Caco-2 (cell line): Measurements from ENCODE around the gene DHRS13. TPM values are rescaled to one million over a fixed set of nuclear protein-coding genes. Genes with fewer than 3 reads are reported as not detected.
A peak's percentile ranks its signal among the peaks of the same experiment; 100 is the strongest.

Source experiments
- BruUV-seq: library from RNA; stranded (reverse); fragments of 400-500 nt; replicated peaks from 2 replicates; lab custom pipeline; 2021; lab: Mats Ljungman, UMichigan
- CTCF ChIA-PET: fragments of 300-600 bp; sonication (Branson Sonifier 250); formaldehyde crosslinking; loops from one replicate; lab custom pipeline; 2022; ENCODE audit warnings: antibody characterized with exemption; lab: Charles Lee
- POLR2A ChIA-PET: fragments of 300-600 bp; sonication (Branson Sonifier 250); formaldehyde crosslinking; loops from one replicate; lab custom pipeline; 2022; ENCODE audit warnings: antibody characterized with exemption; lab: Charles Lee
- DNase-seq, 2 experiments: peaks; one replicate each; pipeline versions ENCODE4 v3.0.0 to v3.0.0-alpha.2; 2020 to 2022
- H3K27me3 ChIP-seq: replicated peaks from 2 replicates; pipeline ENCODE4 v1.6.0; 2011; ENCODE audit warnings: low read length; ENCODE audit not compliant: control insufficient read depth, insufficient read depth
- H3K36me3 ChIP-seq: 2 replicates; pipeline ENCODE4 v1.5.1; 2011; ENCODE audit warnings: low read length; ENCODE audit not compliant: control insufficient read depth, insufficient read depth
- H3K4me1 ChIP-seq: fragments of 250-450 bp; sonication (Bioruptor Pico); 2 replicates; pipeline ENCODE4 v1.5.1; 2020; ENCODE audit warnings: mild to moderate bottlenecking
- H3K4me3 ChIP-seq: 2 replicates; pipeline ENCODE4 v1.5.1; 2011; ENCODE audit warnings: low read depth, mild to moderate bottlenecking, control low read depth, low read length
- H3K9me3 ChIP-seq: fragments of 250-450 bp; sonication (Bioruptor Pico); 2 replicates; pipeline ENCODE4 v1.5.1; 2020; ENCODE audit warnings: mild to moderate bottlenecking, moderate library complexity
- H3K27ac Mint-ChIP-seq: one replicate; pipeline ENCODE4 v1.8.0; 2022; ENCODE audit warnings: mixed read lengths; ENCODE audit not compliant: unreplicated experiment
- H3K27me3 Mint-ChIP-seq: one replicate; pipeline ENCODE4 v1.8.0; 2022; ENCODE audit warnings: mixed read lengths; ENCODE audit not compliant: insufficient read depth, unreplicated experiment
- H3K36me3 Mint-ChIP-seq: one replicate; pipeline ENCODE4 v1.8.0; 2022; ENCODE audit warnings: mild to moderate bottlenecking, mixed read lengths; ENCODE audit not compliant: insufficient read depth, unreplicated experiment
- H3K4me1 Mint-ChIP-seq: one replicate; pipeline ENCODE4 v1.8.0; 2022; ENCODE audit warnings: low read depth, mixed read lengths; ENCODE audit not compliant: unreplicated experiment
- H3K4me3 Mint-ChIP-seq: one replicate; pipeline ENCODE4 v1.8.0; 2022; ENCODE audit warnings: mild to moderate bottlenecking, moderate library complexity, mixed read lengths; ENCODE audit not compliant: unreplicated experiment
- H3K9me3 Mint-ChIP-seq: one replicate; pipeline ENCODE4 v1.8.0; 2022; ENCODE audit warnings: mixed read lengths; ENCODE audit not compliant: unreplicated experiment
- intact Hi-C: fragments of 100-400 bp; cut with micrococcal nuclease; formaldehyde crosslinking; loops from one replicate; pipeline ENCODE4 v1.10.0; 2022; ENCODE audit not compliant: unreplicated experiment
- total RNA-seq: library from RNA; stranded (reverse); gene quantifications from 2 replicates; pipeline ENCODE4 v1.2.3, GENCODE V29; 2022
- TF ChIP-seq, protein P1 (sequence below), 2 experiments: fragments of 200-600 bp in 1 of 2; IDR thresholded peaks; 1 replicate in 1 of 2; 2 replicates in 1 of 2; pipeline versions ENCODE4 v1.5.1 to v1.8.0; 2011 to 2022; ENCODE audit warnings: antibody characterized with exemption in 1 of 2, control low read depth in 1 of 2, inconsistent platforms in 1 of 2, low read depth in 1 of 2, low read length in 1 of 2, mild to moderate bottlenecking in 1 of 2, moderate library complexity in 1 of 2; ENCODE audit not compliant: insufficient read depth in 1 of 2, severe bottlenecking in 1 of 2, unreplicated experiment in 1 of 2

DHRS13 gene
- total RNA-seq, 1 experiment from 2014 or later: 38.0 TPM

DNA sequence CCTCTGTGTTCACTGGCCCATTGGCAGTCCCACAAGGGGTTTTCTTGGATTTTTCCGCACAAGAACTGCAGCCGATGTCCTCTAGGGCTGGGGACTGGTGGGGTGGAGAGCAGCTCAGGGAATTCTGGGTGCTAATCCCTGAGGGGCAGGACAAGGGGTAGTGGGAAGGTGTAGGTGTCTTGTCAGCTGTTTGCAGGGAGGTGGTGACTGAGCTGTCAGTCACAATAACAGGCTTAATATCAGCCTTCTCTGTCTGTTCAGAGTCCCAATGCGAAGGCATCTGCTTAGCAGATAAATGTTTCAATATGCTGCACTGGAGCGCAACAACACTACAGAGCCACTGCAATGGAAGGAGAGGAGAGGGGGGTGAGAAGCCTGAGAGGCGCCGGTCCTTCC, 10.1 kb upstream of the DHRS13 start:
- H3K27me3 ChIP-seq: no peaks in the 10 kb centered on the region
- no peak for DNase-seq
- intact Hi-C loops: no loop called here
- ChIA-PET CTCF (interaction anchor here (1.1 kb wide), 1 partner anchor 10 kb away, joined by 4 read pairs; the partner anchor contains the start of gene DHRS13), POLR2A (no interaction called here)
- no peaks in the 10 kb centered on the region for H3K9me3 ChIP-seq
- no peaks in the 10 kb centered on the region for H3K9me3 Mint-ChIP-seq
- H3K36me3 Mint-ChIP-seq: peaks cover 92% of the 10 kb centered on the region
- no peaks in the 10 kb centered on the region for H3K4me1 ChIP-seq
- H3K4me3 Mint-ChIP-seq: no peak overlapping the region
- H3K27ac Mint-ChIP-seq: no peak overlapping the region
- H3K27me3 Mint-ChIP-seq: no peaks in the 10 kb centered on the region
- H3K4me1 Mint-ChIP-seq: no peaks in the 10 kb centered on the region
- H3K4me3 ChIP-seq: no peak overlapping the region
- peaks cover 8% of the 10 kb centered on the region for H3K36me3 ChIP-seq
- no TSS peak for BruUV-seq
- TF ChIP-seq, protein P1, sequence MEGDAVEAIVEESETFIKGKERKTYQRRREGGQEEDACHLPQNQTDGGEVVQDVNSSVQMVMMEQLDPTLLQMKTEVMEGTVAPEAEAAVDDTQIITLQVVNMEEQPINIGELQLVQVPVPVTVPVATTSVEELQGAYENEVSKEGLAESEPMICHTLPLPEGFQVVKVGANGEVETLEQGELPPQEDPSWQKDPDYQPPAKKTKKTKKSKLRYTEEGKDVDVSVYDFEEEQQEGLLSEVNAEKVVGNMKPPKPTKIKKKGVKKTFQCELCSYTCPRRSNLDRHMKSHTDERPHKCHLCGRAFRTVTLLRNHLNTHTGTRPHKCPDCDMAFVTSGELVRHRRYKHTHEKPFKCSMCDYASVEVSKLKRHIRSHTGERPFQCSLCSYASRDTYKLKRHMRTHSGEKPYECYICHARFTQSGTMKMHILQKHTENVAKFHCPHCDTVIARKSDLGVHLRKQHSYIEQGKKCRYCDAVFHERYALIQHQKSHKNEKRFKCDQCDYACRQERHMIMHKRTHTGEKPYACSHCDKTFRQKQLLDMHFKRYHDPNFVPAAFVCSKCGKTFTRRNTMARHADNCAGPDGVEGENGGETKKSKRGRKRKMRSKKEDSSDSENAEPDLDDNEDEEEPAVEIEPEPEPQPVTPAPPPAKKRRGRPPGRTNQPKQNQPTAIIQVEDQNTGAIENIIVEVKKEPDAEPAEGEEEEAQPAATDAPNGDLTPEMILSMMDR (IDR thresholded peaks at IDR 0.05; ENCODE audit: insufficient read depth in 1 of 2, low read depth in 1 of 2, low read length in 1 of 2, severe bottlenecking in 1 of 2, unreplicated experiment in 1 of 2): no peak

DNA sequence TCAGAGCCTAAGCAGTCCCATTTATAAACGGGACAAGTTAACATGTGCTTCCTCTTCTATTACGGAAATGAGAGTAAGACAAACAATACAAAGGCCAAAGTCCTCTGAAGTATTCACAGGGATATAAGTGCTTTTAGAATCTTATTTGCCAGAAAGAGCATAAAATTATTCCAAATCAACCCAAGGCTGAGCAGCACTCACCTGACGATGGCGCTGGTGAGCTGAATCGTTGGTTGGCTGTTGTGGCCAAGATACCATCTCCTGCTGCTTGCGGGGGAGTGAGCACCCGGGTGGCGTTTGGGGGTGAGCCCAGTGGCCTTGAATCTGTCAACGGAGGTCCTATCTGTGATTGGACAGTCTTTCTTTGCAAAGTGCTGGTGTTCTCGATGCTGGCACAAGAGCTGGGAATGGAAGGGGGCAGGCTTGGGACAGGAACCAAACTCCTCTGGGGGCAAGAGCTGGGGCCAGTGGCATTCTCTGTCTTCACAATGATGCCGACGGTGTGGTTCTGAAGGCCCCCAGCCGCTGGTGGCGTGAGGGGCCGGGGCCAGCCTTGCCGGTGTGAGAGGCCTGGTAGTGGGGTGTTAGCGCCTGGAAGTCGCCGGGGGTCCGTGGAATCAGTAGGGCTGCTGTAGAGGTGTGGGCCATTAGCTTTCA, 9.5 kb upstream of the DHRS13 start:
- Histone ChIP-seq H3K27me3 (no peaks in the 10 kb centered on the region), H3K36me3 (peaks cover 8% of the 10 kb centered on the region), H3K9me3 (no peaks in the 10 kb centered on the region), H3K4me3 (no peak overlapping the region), H3K4me1 (no peaks in the 10 kb centered on the region)
- POLR2A ChIA-PET: no interaction called here
- CTCF ChIA-PET: interaction anchor here (1.1 kb wide), 1 partner anchor 9 kb away, joined by 4 read pairs; the partner anchor contains the start of gene DHRS13
- no peak for DNase-seq
- Mint-ChIP-seq H3K27ac (no peak overlapping the region), H3K4me3 (no peak overlapping the region), H3K27me3 (no peaks in the 10 kb centered on the region), H3K36me3 (peaks cover 92% of the 10 kb centered on the region), H3K4me1 (no peaks in the 10 kb centered on the region), H3K9me3 (no peaks in the 10 kb centered on the region)
- TF ChIP-seq, protein P1 (IDR thresholded peaks at IDR 0.05; ENCODE audit: insufficient read depth in 1 of 2, low read depth in 1 of 2, low read length in 1 of 2, severe bottlenecking in 1 of 2, unreplicated experiment in 1 of 2): peak in 1 of 2 experiments; percentile 6
- intact Hi-C loops: no loop called here
- no TSS peak for BruUV-seq

GRCh38 chr17:28911411-28912045, 8.6 kb upstream of the DHRS13 start:
- Mint-ChIP-seq H3K27me3 (no peaks in the 10 kb centered on the region), H3K27ac (no peak overlapping the region), H3K4me3 (no peak overlapping the region), H3K9me3 (no peaks in the 10 kb centered on the region), H3K4me1 (no peaks in the 10 kb centered on the region), H3K36me3 (peaks cover 93% of the 10 kb centered on the region)
- Histone ChIP-seq H3K36me3 (peaks cover 8% of the 10 kb centered on the region), H3K4me3 (no peak overlapping the region), H3K4me1 (no peaks in the 10 kb centered on the region), H3K9me3 (no peaks in the 10 kb centered on the region), H3K27me3 (no peaks in the 10 kb centered on the region)
- intact Hi-C loops: no loop called here
- CTCF ChIA-PET: interaction anchor here (0.7 kb wide), 1 partner anchor 70 kb away, joined by 6 read pairs; no protein-coding TSS in a partner anchor
- TF ChIP-seq, protein P1 (IDR thresholded peaks at IDR 0.05; ENCODE audit: insufficient read depth in 1 of 2, low read depth in 1 of 2, low read length in 1 of 2, severe bottlenecking in 1 of 2, unreplicated experiment in 1 of 2): no peak
- no peak for DNase-seq
- no TSS peak for BruUV-seq
- POLR2A ChIA-PET: no interaction called here
